GM18858 (cell line): ENCODE results near the gene MAPKAP1.
"Not testable (repeated sequence)": the region's sequence is repeated elsewhere in the genome, so short reads cannot be mapped to it uniquely, and the experiment has no call there.

Experiments
- ATAC-seq: cut with Tn5 transposase; IDR thresholded peaks from one replicate; pipeline ENCODE4 v1.9.1; 2021; ENCODE audit not compliant: unreplicated experiment

The MAPKAP1 gene

DNA sequence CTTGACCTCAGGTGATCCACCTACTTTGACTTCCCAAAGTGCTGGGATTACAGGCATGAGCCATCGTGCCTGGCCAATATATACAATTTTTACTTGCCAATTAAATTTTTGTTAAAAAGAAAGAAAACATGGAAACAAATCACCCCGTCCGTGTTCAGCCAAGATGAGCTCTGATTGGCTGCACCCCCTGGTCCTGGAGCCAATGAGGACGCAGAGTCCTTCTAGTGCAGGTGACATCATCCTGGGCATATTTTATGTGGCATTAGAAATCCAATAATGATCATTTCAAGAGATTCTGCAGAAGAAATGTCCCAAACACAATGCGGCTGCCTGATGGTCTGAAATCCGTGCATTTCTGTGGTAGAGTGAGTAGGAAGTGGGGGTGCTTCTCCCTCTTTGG lies 285.8 kb downstream of the MAPKAP1 start:
- no peak for ATAC-seq

DNA sequence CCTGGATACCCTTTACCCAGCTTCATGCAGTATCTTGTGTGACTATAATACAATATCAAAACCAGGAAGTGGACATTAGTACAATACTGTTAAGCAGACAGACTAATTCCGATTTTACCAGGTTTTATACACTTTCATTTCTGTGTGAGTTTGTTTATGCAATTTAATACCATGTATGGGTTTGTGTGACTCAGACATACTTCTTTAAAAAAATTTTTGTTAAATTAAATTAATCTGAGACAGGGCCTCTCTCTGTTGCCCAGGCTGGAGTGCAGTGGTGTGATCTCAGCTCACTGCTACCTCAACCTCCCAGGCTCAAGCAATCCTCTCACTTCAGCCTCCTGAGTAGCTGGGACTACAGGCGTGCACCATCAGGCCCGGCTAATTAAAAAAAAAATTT lies 288.6 kb downstream of the MAPKAP1 start:
- ATAC-seq = no peak

DNA sequence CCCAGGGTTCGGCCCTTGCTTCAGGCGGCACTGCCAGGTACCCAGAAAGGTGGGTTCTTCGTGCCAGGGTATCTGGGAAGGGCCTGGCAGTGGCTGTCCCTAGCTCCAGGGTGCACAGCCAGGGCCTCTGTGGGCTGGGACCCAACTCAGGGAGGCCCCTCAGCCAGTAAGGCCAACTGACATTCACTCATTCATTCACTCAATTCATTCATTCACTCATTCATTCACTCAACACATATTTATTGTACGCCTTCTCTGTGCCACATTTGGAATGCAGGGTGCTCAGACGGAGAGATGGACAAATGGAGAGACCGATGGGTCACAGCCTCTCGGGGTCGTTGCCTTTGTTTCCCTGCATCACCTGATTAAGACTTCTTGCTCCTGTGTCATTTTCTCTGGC lies 290.5 kb downstream of the MAPKAP1 start:
- ATAC-seq = no peak

DNA sequence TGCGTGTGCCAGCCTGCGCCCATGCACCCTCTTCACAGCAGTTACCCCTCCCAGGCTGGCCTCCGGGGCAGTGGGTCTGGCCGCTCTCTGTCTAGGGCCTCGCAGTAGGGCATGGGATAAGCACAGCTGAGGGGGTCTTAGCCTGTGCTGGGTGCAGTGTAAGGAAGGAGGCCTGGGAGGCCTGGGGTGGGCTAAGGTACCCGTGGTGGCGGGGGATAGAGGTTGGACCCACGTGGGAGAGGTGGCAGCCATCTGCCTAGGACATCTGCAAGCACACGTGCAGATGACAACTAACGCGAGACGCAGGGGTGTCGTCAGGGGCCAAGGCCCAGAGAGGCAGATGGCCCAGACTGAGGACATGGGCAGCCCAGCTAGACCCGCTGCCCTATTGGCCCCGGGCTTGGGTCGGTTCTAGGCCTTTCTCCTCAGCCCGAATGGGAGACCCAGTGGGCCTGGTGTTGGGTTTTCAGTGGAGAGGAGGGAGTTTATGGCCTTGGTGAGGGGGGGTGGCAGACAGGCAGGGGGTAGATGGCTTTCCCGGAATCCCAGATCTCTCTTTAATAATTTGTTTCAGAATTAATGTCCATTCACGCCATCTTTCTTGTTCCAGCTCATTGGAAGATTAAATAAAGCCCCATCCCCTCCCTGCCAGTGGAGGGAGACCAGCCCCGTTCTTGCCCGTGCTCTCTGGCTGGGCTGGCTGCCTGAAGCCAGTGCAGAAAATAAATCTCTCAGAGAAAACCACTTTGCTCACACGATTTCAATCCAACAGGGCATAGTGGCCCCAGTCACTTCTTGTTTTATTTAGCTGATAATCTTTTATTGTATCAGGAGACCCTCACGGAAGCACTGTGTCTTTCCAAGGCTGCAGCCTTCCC lies 291.2 kb downstream of the MAPKAP1 start:
- ATAC-seq = no peak

DNA sequence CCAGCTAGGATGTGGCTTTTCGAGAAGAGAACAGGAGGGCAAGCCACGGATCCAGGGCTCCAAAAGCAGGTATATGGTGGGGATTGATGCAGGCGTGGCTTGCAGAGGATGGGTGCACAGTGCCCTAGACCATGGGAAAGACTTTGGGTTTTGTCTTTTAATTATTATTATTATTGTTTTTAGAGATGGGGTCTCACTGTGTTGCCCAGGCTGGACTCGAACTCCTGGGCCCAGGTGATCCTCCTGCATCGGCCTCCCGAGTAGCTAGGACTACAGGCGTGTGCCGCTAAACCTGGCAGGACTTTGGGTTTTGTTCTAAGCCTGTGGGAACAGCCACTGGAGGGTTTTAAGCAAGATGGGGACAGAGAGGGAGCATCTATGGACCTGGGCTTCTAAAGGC lies 293.4 kb downstream of the MAPKAP1 start:
- ATAC-seq = no peak

DNA sequence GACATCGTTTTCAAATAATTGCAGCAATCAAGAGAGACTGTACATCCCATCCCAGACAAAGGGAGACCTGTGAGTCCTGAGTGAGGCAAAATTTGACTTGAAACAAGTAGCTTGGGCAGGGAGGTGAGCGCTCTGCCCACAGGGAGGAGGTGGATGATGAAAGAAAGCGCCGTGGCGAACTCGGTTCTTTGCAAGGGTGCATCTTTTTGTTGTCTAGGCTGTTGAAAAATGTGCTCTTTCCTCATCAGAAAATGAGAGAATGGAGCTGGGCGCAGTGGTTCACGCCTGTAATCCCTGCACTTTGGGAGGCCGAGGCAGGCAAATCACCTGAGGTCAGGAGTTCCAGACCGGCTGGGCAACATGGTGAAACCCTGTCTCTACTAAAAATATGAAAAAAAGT lies 294.8 kb downstream of the MAPKAP1 start:
- no peak for ATAC-seq

DNA sequence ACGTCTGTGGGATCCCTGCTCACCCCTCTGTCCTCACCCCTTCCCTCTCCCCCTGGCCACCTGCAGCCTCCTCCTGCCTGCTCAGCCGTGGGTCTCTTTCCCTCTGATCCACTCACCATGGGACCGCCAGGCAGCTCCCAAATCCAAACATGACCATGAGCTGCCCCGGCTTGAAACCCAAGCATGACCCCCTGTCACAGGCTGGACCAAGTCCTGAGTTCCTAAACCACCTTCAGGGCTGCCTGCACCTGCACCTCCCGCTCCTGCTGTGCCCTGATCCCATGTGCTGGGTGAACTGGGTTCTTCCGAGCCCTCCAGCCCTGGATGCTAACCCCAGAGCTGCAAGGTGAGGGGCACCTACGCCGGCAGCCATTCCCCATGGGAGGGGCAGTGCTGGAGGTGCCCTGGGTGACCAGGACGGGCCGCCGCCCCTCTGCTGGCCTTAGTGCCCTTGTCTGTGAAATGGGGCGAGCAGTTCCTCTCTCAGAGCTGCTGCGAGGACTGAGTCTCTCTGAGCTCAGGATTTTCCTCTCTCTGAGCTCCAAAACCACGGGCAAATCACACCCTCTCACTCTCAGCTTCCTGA lies 295.7 kb downstream of the MAPKAP1 start:
- ATAC-seq = no peak

DNA sequence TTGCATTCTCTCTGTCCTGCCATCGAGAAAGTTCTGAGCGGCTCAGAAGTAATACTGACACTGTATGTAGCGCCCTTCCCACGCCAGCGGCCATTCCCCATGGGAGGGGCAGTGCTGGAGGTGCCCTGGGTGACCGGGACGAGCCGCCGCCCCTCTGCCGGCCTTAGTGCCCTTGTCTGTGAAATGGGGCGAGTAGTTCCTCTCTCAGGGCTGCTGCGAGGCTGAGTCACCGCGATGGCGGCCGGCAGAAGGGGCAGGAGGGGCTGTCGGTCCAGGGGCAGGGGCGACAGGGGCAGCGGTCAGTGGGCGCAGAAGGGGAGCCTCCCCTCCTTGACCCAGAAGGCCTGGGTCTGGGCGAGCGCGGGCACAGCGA lies 296.5 kb downstream of the MAPKAP1 start:
- no peak for ATAC-seq

DNA sequence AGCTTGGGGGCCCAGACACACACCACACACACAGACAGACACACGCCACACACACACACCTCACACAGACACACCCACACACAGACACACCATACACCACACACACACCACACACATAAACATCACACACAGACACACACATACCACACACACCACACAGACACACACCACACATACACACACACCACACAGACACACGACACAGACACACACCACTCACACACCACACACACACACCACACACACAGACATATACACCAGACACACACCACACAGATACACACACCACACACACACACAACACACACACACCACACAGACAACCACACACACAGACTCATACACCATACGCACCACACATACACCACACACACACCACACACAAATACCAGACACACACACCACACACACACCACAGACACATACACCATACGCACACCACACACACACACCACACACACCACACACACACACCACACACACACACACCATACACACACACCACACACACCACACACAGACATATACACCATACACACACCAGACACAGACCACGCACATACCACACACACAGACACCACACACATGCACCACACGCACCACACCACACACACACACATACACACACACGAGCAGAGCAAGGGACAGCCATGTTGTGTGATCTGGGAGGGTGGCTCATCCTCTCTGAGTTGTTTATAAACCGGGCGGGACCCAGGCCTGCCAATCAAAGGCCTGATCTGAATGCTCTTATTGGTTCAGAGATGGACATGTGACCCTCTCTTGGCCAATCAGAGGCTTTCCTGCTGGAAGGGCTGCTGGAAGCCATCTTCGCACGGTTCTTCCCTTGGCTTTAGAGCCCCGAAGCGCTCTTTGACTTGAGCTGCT lies 297.1 kb downstream of the MAPKAP1 start:
- ATAC-seq = no peak

DNA sequence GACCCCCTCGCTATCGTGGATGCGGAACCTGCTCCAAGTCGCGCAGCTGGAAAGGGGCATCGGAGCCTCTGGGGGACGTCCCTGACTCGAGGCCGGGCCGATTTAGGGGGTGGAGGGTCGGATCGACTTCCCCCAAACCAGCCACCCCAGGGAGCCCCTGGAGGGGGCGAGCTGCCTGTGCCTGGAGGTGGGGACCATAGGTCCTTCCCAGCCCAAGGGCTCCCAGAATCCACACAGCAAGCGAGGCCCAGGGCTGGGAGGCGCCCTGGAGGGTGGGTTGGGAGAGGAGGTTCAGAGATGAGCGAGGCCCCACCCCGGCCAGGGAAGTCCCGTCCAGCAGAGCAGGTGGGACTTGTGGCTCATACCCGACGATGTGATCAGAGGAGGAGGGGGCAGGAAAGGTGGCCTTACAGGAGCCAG lies 297.8 kb downstream of the MAPKAP1 start:
- no peak for ATAC-seq

DNA sequence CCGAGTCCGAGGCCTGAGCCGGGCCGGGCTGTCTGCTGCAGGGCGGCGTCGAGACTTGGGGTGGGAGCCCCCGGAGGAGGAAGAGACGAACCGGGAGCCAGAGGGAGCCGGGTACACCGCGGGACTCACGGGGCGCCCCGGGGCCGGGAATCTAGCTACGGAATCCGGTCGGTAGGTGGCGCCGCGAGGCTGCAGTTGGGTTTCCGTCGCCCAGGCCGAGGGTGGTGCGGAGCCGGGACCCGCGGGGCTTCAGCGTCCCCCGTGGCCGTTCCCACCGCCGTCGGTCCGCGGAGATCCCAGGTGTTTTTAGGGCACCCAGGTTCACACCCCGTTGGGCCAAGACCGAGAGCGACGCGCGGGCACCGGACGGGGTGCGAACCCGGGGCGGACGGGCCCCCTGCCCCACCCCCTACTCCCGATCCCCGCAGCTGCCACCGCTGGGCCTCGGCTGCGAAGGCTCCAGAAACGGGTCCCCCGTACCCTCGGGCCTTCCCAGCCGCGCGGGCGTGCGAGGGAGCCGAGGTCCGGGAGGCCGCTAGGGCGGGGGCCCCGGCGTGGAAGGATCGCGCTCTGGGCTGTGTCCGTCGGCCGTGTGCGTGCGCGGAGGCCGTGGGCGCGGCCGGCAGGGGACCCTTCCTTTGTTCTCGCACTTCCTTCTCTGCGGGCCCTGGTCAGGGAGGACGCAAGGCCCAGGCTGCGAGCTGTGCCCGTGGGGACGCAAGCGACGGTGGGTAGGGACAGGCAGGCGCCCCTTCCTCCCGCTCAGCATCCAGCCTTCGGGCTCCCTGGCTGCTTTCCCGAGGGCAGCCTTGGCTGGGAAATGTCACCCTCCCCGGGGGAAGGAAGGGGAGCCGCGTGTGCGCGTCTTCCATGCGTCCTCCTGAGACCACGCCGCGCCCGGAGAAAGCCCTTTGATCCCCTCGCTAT lies 298.8 kb downstream of the MAPKAP1 start:
- no peak for ATAC-seq

DNA sequence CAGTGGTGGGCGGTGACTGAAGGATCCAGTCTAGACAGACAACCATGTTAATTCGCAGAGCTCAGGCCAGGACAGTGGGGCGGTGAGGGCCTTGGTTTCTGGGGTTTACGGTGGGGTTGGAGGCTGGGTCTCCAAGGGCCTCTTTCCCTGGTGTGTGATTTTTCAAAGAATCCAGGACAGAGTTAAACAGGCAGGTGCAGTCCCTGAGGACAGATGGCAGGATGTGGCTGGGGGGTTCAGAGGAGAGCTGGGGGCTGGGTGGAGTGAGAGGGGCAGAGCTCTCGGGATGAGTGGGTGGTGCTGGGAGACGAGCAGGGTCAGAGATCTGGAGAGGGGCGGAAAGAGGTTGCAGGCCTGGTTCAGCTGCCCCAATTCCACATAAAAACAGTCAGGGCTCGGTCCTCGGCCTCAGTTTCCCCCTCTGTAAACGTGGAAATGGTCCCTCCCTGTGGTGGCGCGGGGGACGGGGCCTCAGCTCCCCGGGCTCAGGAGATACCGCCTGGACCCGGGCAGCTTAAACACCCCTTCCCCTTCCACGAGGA lies 299.5 kb downstream of the MAPKAP1 start:
- ATAC-seq = no peak

DNA sequence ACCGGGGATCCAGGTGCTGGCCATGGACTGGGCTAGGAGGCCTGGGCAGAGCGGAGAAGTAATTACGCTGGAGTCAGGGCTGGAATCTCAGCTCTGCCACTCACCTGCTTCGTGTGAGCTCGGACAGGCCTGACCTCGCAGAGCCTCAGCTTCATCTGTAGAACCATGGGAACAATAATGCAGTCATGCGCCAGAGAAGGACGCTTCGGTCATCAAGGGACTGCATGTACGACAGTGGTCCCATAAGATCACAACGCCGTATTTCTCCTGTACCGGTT lies 300.3 kb downstream of the MAPKAP1 start:
- no peak for ATAC-seq

DNA sequence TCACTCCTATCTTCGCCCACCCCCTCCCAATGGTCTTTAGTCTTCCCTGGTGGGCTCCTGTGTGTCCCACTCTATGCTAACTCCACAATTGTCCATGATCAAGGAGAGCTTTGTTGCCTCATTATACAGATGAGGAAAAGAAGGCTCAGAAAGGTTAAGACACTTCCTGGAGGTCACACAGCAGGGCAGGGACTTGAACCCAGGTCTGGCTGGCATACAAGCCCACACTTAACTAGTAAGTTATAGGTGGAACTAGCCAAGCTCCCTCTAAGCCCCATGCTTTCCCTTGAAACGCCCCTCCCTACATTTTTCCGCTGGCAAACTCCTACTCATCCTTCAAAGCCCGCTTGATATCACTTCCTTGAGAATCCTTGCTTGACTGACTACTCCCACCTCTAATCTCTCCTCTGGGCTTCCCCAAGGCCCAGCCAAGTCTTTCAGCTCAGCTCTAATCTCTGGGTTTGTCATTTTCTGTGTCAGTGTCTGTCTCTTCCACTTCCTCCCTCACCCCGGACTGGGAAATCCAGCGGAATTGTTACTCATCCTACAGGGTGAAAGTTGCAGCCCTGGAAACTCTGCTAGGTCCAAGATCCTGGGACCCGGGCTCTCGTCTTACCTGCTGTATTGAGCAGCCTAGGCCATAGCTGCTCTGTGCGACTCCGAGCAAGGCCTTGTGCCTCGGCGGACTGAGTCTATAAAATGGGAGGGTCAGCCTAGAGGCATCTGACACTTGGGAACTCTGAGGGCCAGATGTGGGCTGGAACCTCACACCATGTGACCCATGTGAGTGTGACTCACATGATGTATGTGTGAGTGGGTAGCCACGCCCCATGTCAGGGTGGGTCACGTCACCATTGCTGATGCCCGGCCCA lies 300.8 kb downstream of the MAPKAP1 start:
- ATAC-seq = no peak

DNA sequence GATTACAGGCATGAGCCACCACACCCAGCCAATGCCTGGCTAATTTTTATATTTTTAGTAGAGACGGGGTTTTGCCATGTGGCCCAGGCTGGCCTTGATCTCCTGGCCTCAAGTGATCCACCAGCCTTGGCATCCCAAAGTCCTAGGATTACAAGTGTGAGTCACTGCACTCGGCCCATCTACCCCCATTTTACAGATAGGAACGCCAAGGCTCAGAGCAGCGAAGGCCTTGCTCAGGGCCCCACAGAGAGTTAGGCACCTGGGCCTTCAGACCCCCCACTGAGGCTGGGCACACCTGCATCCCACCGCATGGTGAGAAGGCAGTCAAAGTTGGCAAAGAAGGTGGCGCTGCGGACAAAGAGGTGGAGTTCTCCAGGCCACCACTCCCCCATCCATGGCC lies 302.3 kb downstream of the MAPKAP1 start:
- ATAC-seq = no peak

DNA sequence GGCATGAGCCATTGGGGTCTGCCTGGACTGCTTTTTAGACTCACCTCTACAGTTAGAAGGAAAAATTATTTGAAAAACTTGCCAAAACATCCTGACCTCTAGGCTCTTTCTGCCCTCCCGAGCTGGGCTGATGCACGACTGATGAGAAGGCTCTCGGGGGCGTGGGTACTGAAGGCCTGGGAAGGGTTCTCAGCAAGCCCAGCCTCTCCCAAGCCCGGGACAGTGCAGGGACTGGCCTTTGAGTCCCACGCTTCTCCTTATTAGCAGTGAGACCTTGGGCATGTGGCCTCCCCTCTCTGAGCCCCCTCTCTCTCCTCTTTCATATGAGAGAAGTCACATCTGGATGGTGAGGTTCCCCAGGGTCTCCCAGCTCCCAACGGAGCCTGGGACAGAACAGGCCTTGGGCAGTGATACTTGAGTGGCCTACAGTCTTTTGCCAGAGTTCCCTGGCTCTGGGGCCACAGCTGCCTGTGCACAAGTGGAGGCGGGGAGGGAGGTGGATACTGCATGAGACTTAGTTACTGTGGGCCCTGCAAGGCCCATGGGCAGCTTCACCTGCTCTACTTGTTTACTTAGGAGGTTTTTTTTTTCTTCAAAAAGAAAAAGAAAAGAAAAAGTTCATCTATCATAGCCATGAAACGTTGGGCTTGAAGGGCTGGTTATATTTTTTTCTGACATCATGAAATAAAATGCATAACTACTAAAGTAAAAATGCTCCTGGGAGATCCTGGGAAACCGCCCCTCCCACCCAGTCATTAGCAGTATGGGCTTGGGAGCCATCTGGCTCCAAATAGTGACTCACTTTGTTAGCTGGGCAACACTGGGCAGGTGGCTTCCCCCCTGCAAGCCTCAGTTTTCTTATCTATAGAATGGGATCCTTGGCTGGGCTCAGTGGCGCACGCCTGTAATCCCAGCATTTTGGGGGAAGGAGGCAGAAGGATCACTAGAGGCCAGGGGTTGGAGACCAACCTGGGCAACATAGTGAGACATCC lies 306.0 kb downstream of the MAPKAP1 start:
- ATAC-seq = no peak

DNA sequence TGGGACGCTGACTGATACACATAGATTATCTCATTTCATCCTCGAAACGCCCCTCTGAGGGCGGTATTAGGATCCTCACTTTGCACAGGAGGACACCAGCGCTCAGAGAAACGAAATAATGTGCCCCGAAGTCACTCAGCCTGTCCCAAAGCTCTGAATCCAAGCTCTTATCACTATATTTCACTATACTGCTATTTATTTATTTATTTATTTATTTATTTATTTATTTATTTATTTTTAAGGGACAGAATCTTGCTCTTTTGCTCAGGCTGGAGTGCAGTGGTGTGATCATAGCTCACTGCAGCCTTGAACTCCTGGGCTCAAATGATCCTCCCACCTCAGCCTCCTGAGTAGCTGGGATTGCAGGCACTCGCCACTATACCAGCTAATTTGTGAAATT lies 306.8 kb downstream of the MAPKAP1 start:
- ATAC-seq = not testable (repeated sequence)

DNA sequence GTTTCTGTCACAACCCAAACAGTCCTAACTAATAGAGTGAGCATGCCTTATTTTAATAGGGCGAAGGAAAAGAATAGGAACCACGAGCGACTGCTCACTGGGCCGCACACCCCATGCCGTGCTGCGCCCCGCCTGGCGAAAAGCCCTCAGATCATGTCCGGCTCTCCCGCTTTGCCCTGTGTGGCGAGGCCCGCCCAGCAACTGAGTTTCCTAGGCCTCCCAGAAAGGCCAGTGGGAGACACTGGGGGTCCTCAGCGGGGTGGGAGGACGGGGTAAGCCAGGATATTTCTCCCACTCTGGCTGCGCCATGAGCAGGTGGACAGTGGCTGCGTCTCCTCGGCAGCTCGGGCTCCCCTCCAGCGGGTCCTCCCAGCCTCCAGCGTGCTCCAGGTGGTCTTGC lies 307.3 kb downstream of the MAPKAP1 start:
- no peak for ATAC-seq
